H9 (cell line): ENCODE measurements around the gene MMD2. TPM values are rescaled to one million over a fixed set of nuclear protein-coding genes. Genes with fewer than 3 reads are reported as not detected.

Experiments used
- DNase-seq: peaks from one replicate; pipeline ENCODE4 v3.0.0-alpha.2; 2017
- H2AFZ ChIP-seq: one replicate; pipeline ENCODE4 v1.6.1; 2013; ENCODE audit warnings: mild to moderate bottlenecking, low read length, control low read depth, moderate library complexity
- H2AK5ac ChIP-seq: 2 replicates; pipeline ENCODE4 v1.6.1; 2013; ENCODE audit warnings: low read length, control low read depth, mixed read lengths; ENCODE audit not compliant: insufficient read length
- H2BK120ac ChIP-seq: one replicate; pipeline ENCODE4 v1.6.1; 2013; ENCODE audit warnings: low read depth, mild to moderate bottlenecking, low read length, control low read depth, inconsistent platforms; ENCODE audit not compliant: poor library complexity, severe bottlenecking
- H2BK12ac ChIP-seq: 2 replicates; pipeline ENCODE4 v1.6.1; 2013; ENCODE audit warnings: low read length, control low read depth, mixed read lengths, low read depth; ENCODE audit not compliant: insufficient read length
- H2BK15ac ChIP-seq: 2 replicates; pipeline ENCODE4 v1.6.1; 2013; ENCODE audit warnings: low read depth, low read length, control low read depth
- H2BK20ac ChIP-seq: one replicate; pipeline ENCODE4 v1.6.1; 2013; ENCODE audit warnings: low read depth, mild to moderate bottlenecking, low read length, control low read depth, inconsistent platforms; ENCODE audit not compliant: poor library complexity, severe bottlenecking
- H2BK5ac ChIP-seq: 2 replicates; pipeline ENCODE4 v1.6.1; 2013; ENCODE audit warnings: low read length, control low read depth, mixed read lengths; ENCODE audit not compliant: insufficient read length
- H3K14ac ChIP-seq: 2 replicates; pipeline ENCODE4 v1.6.1; 2013; ENCODE audit warnings: low read length, control low read depth; ENCODE audit not compliant: insufficient read depth
- H3K18ac ChIP-seq: 2 replicates; pipeline ENCODE4 v1.6.1; 2013; ENCODE audit warnings: low read depth, mild to moderate bottlenecking, mixed read lengths, low read length, control low read depth; ENCODE audit not compliant: insufficient read length
- H3K23ac ChIP-seq: 2 replicates; pipeline ENCODE4 v1.6.1; 2013; ENCODE audit warnings: low read length, control low read depth, mixed read lengths, low read depth; ENCODE audit not compliant: insufficient read length
- H3K23me2 ChIP-seq: 2 replicates; pipeline ENCODE4 v1.6.1; 2013; ENCODE audit warnings: low read depth, mild to moderate bottlenecking, mixed read lengths, low read length, control low read depth; ENCODE audit not compliant: insufficient read length, poor library complexity, severe bottlenecking
- H3K27ac ChIP-seq: 2 replicates; pipeline ENCODE4 v1.5.1; 2013; ENCODE audit warnings: low read length, control low read depth, mixed read lengths, low read depth; ENCODE audit not compliant: insufficient read length
- H3K27me3 ChIP-seq: 2 replicates; pipeline ENCODE4 v1.6.1; 2013; ENCODE audit warnings: low read length, control low read depth, inconsistent platforms; ENCODE audit not compliant: insufficient read depth
- H3K4ac ChIP-seq: 2 replicates; pipeline ENCODE4 v1.6.1; 2013; ENCODE audit warnings: low read depth, mild to moderate bottlenecking, control low read depth, inconsistent platforms, low read length, moderate library complexity
- H3K4me1 ChIP-seq: 2 replicates; pipeline ENCODE4 v1.6.1; 2013; ENCODE audit warnings: low read length, control low read depth, inconsistent platforms; ENCODE audit not compliant: insufficient read depth
- H3K4me2 ChIP-seq: 2 replicates; pipeline ENCODE4 v1.6.1; 2013; ENCODE audit warnings: low read length, control low read depth, mixed read lengths; ENCODE audit not compliant: insufficient read length, insufficient read depth
- H3K56ac ChIP-seq: 2 replicates; pipeline ENCODE4 v1.6.1; 2013; ENCODE audit warnings: low read depth, mild to moderate bottlenecking, mixed read lengths, low read length, control low read depth; ENCODE audit not compliant: insufficient read length
- H3K79me1 ChIP-seq: 2 replicates; pipeline ENCODE4 v1.6.1; 2013; ENCODE audit warnings: low read depth, mild to moderate bottlenecking, moderate library complexity, low read length, control low read depth, inconsistent platforms; ENCODE audit not compliant: insufficient read depth, poor library complexity, severe bottlenecking
- H3K79me2 ChIP-seq: 2 replicates; pipeline ENCODE4 v1.6.1; 2013; ENCODE audit warnings: low read length, control low read depth, inconsistent platforms; ENCODE audit not compliant: insufficient read depth
- H3K9ac ChIP-seq: 2 replicates; pipeline ENCODE4 v1.6.1; 2013; ENCODE audit warnings: low read length, control low read depth, mixed read lengths; ENCODE audit not compliant: insufficient read length; ENCODE audit errors: extremely low read depth
- H3K9me3 ChIP-seq: one replicate; pipeline ENCODE4 v1.6.1; 2013; ENCODE audit warnings: low read depth, low read length, inconsistent platforms; ENCODE audit not compliant: control insufficient read depth
- H3T11ph ChIP-seq: one replicate; pipeline ENCODE4 v1.6.1; 2013; ENCODE audit warnings: mild to moderate bottlenecking, low read length, control low read depth, inconsistent platforms
- H4K20me1 ChIP-seq: one replicate; pipeline ENCODE4 v1.6.1; 2013; ENCODE audit not compliant: control insufficient read depth, insufficient read length, insufficient read depth
- H4K5ac ChIP-seq: 2 replicates; pipeline ENCODE4 v1.6.1; 2013; ENCODE audit warnings: low read depth, mild to moderate bottlenecking, mixed read lengths, low read length, control low read depth; ENCODE audit not compliant: insufficient read length
- H4K8ac ChIP-seq: replicated peaks from 2 replicates; pipeline ENCODE4 v1.6.1; 2013; ENCODE audit warnings: low read length, control low read depth, mixed read lengths, low read depth; ENCODE audit not compliant: insufficient read length
- H4K91ac ChIP-seq: 2 replicates; pipeline ENCODE4 v1.6.1; 2013; ENCODE audit warnings: low read depth, mild to moderate bottlenecking, moderate library complexity, mixed read lengths, low read length, control low read depth; ENCODE audit not compliant: insufficient read length
- H3K27ac Mint-ChIP-seq, 3 experiments: 2 replicates in 2 of 3; 3 replicates in 1 of 3; pipeline ENCODE4 v1.8.0; 2020 to 2021; ENCODE audit warnings: mixed read lengths in 3 of 3, mild to moderate bottlenecking in 1 of 3, moderate library complexity in 1 of 3
- H3K27me3 Mint-ChIP-seq: 2 replicates; pipeline ENCODE4 v1.8.0; 2021; ENCODE audit warnings: low read depth, mild to moderate bottlenecking, moderate library complexity, mixed read lengths
- H3K36me3 Mint-ChIP-seq, 3 experiments: 2 replicates in 2 of 3; 3 replicates in 1 of 3; pipeline ENCODE4 v1.8.0; 2020 to 2021; ENCODE audit warnings: low read depth in 3 of 3, mixed read lengths in 3 of 3; ENCODE audit not compliant: insufficient read depth in 1 of 3
- H3K4me1 Mint-ChIP-seq, 2 experiments: 2 replicates each; pipeline ENCODE4 v1.8.0; 2020; ENCODE audit warnings: mixed read lengths in 2 of 2
- H3K4me3 Mint-ChIP-seq, 2 experiments: 2 replicates in 1 of 2; 3 replicates in 1 of 2; pipeline ENCODE4 v1.8.0; 2020 to 2021; ENCODE audit warnings: mild to moderate bottlenecking in 2 of 2, mixed read lengths in 2 of 2, moderate library complexity in 1 of 2
- H3K9me3 Mint-ChIP-seq, 2 experiments: 2 replicates in 1 of 2; 3 replicates in 1 of 2; pipeline ENCODE4 v1.8.0; 2020; ENCODE audit warnings: mild to moderate bottlenecking in 2 of 2, mixed read lengths in 2 of 2, moderate library complexity in 1 of 2
- WGBS: extraction: QIAGEN DNeasy Blood & Tissue Kit; methylation state at CpG from one replicate; pipeline ENCODE4 v1.1.7; 2013; ENCODE audit warnings: missing lambda C conversion rate, low lambda C conversion rate, mixed read lengths; ENCODE audit not compliant: insufficient read length; ENCODE audit errors: extremely low coverage; 5-methylcytosine and 5-hydroxymethylcytosine counted together
- total RNA-seq: library from RNA; stranded (reverse); gene quantifications from 2 replicates; pipeline ENCODE4 v1.2.1, GENCODE V29; 2021
- TF ChIP-seq, protein P1 (sequence below): fragments of 200-600 bp; sonication (generic); conservative IDR thresholded peaks from 3 replicates; pipeline ENCODE4 v1.8.0; 2021; ENCODE audit warnings: antibody characterized with exemption, mild to moderate bottlenecking

MMD2 gene
- total RNA-seq, 1 experiment from 2014 or later, result 0.20 TPM

DNA sequence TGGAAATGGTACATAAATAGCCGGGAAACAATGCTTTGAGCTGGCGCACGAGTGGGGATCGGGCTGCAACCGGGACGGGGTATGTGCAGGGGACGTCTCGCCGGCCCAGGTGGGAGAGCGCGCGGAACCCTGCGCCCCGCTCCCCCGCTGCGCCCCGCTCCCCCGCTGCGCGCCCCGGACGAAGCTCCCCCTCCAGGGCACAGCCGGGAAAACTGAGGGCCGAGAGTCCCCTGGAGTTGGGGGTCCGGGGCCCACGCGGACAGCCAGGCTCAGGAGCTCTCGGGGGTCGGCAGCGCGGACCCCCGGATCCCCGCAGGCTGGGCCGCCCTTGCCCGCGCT lies 76.0 kb downstream of the MMD2 start:
- no peak overlapping the region for H3K18ac ChIP-seq
- H3K56ac ChIP-seq, result no peak overlapping the region
- H3K23ac ChIP-seq, result no peak overlapping the region
- H3K4me3 Mint-ChIP-seq, result peak overlapping the region; percentile 70 to 91
- H3K79me2 ChIP-seq, result no peaks in the 10 kb centered on the region
- no peak overlapping the region for H3K27ac Mint-ChIP-seq
- no peaks in the 10 kb centered on the region for H3K79me1 ChIP-seq
- no peaks in the 10 kb centered on the region; a peak in 1 of 7 replicates for H3K36me3 Mint-ChIP-seq
- peaks cover 11 to 15% of the 10 kb centered on the region in 2 experiments for H3K4me1 Mint-ChIP-seq
- peak overlapping the region; percentile 79 for H3K4me2 ChIP-seq
- H3K27ac ChIP-seq, result no peak overlapping the region
- no peak overlapping the region for H4K8ac ChIP-seq
- H3K23me2 ChIP-seq, result peaks cover 11% of the 10 kb centered on the region
- no peaks in the 10 kb centered on the region for H3K4me1 ChIP-seq
- H2BK5ac ChIP-seq, result no peak overlapping the region
- no peak overlapping the region for H2BK15ac ChIP-seq
- no peaks in the 10 kb centered on the region for H4K20me1 ChIP-seq
- H3T11ph ChIP-seq, result no peak overlapping the region
- H4K5ac ChIP-seq, result no peak overlapping the region
- no CpG with 5 or more reads among the region's 36 CpGs for WGBS
- H2BK20ac ChIP-seq, result no peak overlapping the region
- no peak overlapping the region for H2AFZ ChIP-seq
- no peak for DNase-seq
- H3K9me3 ChIP-seq, result no peaks in the 10 kb centered on the region
- no peak overlapping the region for H2BK120ac ChIP-seq
- H3K9me3 Mint-ChIP-seq, result no peaks in the 10 kb centered on the region; a peak in 2 of 5 replicates
- no peak overlapping the region for H4K91ac ChIP-seq
- no peak overlapping the region for H3K14ac ChIP-seq
- no peak overlapping the region for H3K4ac ChIP-seq
- TF ChIP-seq, protein P1, sequence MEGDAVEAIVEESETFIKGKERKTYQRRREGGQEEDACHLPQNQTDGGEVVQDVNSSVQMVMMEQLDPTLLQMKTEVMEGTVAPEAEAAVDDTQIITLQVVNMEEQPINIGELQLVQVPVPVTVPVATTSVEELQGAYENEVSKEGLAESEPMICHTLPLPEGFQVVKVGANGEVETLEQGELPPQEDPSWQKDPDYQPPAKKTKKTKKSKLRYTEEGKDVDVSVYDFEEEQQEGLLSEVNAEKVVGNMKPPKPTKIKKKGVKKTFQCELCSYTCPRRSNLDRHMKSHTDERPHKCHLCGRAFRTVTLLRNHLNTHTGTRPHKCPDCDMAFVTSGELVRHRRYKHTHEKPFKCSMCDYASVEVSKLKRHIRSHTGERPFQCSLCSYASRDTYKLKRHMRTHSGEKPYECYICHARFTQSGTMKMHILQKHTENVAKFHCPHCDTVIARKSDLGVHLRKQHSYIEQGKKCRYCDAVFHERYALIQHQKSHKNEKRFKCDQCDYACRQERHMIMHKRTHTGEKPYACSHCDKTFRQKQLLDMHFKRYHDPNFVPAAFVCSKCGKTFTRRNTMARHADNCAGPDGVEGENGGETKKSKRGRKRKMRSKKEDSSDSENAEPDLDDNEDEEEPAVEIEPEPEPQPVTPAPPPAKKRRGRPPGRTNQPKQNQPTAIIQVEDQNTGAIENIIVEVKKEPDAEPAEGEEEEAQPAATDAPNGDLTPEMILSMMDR, result no peak
- H3K27me3 ChIP-seq, result no peaks in the 10 kb centered on the region
- H3K27me3 Mint-ChIP-seq, result peaks cover 10% of the 10 kb centered on the region
- H3K9ac ChIP-seq, result no peak overlapping the region
- no peak overlapping the region for H2AK5ac ChIP-seq
- H2BK12ac ChIP-seq, result no peak overlapping the region
